ENCODE measurements around the gene ZNF507.
"Not testable (repeated sequence)": the region's sequence is repeated elsewhere in the genome, so short reads cannot be mapped to it uniquely, and the experiment has no call there.

ZNF507 gene

GRCh38 chr19:32405431-32406160 is 60.2 kb downstream of the ZNF507 start, which contains the start of gene DPY19L3:
Gene DPY19L3 (plus strand): TSS chr19:32405770. CDS start chr19:32408254, 2,484 bp downstream.
- peak; percentile 39 for DNase-seq (ENCODE audit: low read depth, low spot score)
- H3K27ac ChIP-seq: peak within 1 kb of the TSS; percentile 87

- H3K27ac ChIP-seq: peak overlapping the region; percentile 87
- DNase-seq (ENCODE audit: low read depth, low spot score): no peak
These were observed 61.0 kb downstream of the ZNF507 start for GRCh38 chr19:32406161-32407003.

- no peak for DNase-seq (ENCODE audit: low read depth, low spot score)
- H3K27ac ChIP-seq: no peak overlapping the region
These were observed 61.9 kb downstream of the ZNF507 start for GRCh38 chr19:32407004-32407992.

GRCh38 chr19:32415246-32415645 is 69.8 kb downstream of the ZNF507 start:
- H3K27ac ChIP-seq: no peak overlapping the region
- no peak for DNase-seq (ENCODE audit: low read depth, low spot score)

GRCh38 chr19:32415669-32416068 is 70.3 kb downstream of the ZNF507 start:
- DNase-seq (ENCODE audit: low read depth, low spot score): no peak
- H3K27ac ChIP-seq: no peak overlapping the region

- DNase-seq (ENCODE audit: low read depth, low spot score): no peak
- no peak overlapping the region for H3K27ac ChIP-seq
These were observed 71.5 kb downstream of the ZNF507 start for GRCh38 chr19:32416749-32417456.

- H3K27ac ChIP-seq: no peak overlapping the region
These were observed 72.7 kb downstream of the ZNF507 start for GRCh38 chr19:32418155-32418554.

GRCh38 chr19:32421589-32422361 is 76.4 kb downstream of the ZNF507 start:
- no peak overlapping the region for H3K27ac ChIP-seq
- DNase-seq (ENCODE audit: low read depth, low spot score): no peak

More at GRCh38 chr19:32418155-32418554, 72.7 kb downstream of the ZNF507 start:
- no peak for DNase-seq (ENCODE audit: low read depth, low spot score)

GRCh38 chr19:32422435-32422834 is 77.0 kb downstream of the ZNF507 start:
- no peak overlapping the region for H3K27ac ChIP-seq

GRCh38 chr19:32423944-32424343 is 78.5 kb downstream of the ZNF507 start:
- not testable (repeated sequence) for DNase-seq (ENCODE audit: low read depth, low spot score); H3K27ac ChIP-seq

More at GRCh38 chr19:32422435-32422834, 77.0 kb downstream of the ZNF507 start:
- DNase-seq (ENCODE audit: low read depth, low spot score): no peak

GRCh38 chr19:32427536-32427935 is 82.1 kb downstream of the ZNF507 start:
- no peak overlapping the region for H3K27ac ChIP-seq
- DNase-seq (ENCODE audit: low read depth, low spot score): no peak

- DNase-seq (ENCODE audit: low read depth, low spot score): no peak
- no peak overlapping the region for H3K27ac ChIP-seq
These were observed 91.3 kb downstream of the ZNF507 start for GRCh38 chr19:32436692-32437091.

- no peak for DNase-seq (ENCODE audit: low read depth, low spot score)
These were observed 91.7 kb downstream of the ZNF507 start for GRCh38 chr19:32437096-32437495.

More at GRCh38 chr19:32437096-32437495, 91.7 kb downstream of the ZNF507 start:
- H3K27ac ChIP-seq: no peak overlapping the region
